HuH-7.5 (cell line): ENCODE data around the gene OR51T1.

Experiments used
- DNase-seq: peaks from one replicate; pipeline ENCODE4 v3.0.0; 2011; ENCODE audit warnings: low spot score

Gene OR51T1

GRCh38 chr11:4926608-4927007 is 44.9 kb downstream of the OR51T1 start:
- DNase-seq, result no peak
